Right ventricle myocardium inferior (tissue), 1 donor: ENCODE results near the gene ZBP1. TPM values are rescaled to one million over a fixed set of nuclear protein-coding genes. Genes with fewer than 3 reads are reported as not detected.

Experiments used
- ATAC-seq: fragments of 200-7000 bp; cut with Tn5 transposase; one replicate; pipeline ENCODE4 v1.9.1; 2020; ENCODE audit warnings: mild to moderate bottlenecking, moderate library complexity
- DNase-seq: peaks from one replicate; pipeline ENCODE4 v3.0.0; 2021; ENCODE audit errors: missing footprints
- intact Hi-C: fragments of 100-400 bp; cut with DNase I; formaldehyde crosslinking; loops from one replicate; pipeline ENCODE4 v1.11.0; 2022
- long read RNA-seq: library from polyadenylated mRNA; unstranded; transcript quantifications from one replicate; pipeline ENCODE4 v2.0.0, GENCODE V29; 2021
- total RNA-seq: library from RNA; stranded (reverse); fragmentation: NEBNext Ultra II Directional; extraction: Animal tissue kit (Norgen Biotek cat#: 25700); gene quantifications from one replicate; pipeline ENCODE4 v1.2.1, GENCODE V29; 2021
- donor health status: DM: no; HTN: yes; CAD: no; lungs with severe emphysema.

Gene ZBP1, protein sequence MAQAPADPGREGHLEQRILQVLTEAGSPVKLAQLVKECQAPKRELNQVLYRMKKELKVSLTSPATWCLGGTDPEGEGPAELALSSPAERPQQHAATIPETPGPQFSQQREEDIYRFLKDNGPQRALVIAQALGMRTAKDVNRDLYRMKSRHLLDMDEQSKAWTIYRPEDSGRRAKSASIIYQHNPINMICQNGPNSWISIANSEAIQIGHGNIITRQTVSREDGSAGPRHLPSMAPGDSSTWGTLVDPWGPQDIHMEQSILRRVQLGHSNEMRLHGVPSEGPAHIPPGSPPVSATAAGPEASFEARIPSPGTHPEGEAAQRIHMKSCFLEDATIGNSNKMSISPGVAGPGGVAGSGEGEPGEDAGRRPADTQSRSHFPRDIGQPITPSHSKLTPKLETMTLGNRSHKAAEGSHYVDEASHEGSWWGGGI
- 0.22 TPM for total RNA-seq
- long read RNA-seq, result 0 reads

DNA sequence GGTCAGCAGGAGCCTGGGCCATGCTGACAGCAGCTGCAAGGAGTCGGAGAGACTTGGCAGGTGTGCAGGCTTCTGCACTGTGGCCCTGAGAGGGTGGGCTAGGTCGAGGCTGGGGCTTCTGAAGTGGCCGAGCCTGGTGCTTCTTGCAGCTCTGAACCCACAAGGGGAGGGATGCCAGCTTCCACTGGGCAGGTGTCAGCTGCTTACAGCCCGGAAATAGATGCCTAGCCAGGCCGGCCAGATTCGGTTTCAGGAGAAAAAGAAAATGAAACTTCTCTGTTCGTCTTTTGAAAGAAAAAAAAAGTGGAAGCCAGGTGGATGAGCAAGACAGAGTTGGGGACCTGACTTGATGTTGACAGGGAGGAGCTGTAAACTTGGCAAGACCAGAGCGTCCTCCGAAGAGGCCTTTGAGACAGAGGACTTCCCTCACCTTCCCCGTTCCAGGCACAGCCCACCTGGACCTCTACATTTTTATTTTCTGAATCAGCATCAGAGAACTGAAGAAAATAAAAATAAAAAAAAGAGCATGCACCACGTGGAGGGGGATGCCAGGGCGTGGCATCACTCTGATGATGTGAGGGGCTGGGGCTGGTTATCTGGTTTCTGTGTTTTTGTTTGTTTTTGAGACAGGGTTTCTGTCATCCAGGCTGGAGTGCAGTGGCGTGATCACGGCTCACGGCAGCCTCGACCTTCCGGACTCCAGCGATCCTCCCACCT, at the start of gene ZBP1:
TSS of gene ZBP1 (minus strand) at position 153 of the 717 bp plus-strand sequence. CDS start at position 22, 131 bp downstream.
- no peak for DNase-seq
- intact Hi-C loops, result no loop called here

DNA sequence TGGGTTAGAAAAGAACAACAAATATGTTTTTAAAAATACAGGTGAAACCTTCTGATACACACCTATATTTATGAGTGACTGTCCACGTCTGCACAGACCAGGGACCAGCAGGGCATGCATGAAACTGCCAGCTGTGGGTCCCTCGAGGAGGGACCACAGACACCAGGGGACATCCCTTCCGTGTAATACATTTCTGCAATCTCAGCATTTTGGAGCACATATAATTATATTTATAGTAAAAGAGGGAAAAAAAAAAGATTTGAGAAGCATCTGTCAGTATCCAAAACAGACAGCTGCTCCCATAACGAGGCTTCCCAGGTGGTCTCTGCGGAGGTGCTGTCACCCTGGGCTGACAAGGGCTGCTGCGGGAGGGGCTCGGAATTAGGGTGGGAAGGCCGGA, 49.4 kb upstream of the ZBP1 start:
- DNase-seq, result no peak
- intact Hi-C loops, result loop anchor here (5.0 kb wide), 1 partner anchor 38 kb away; no protein-coding TSS in a partner anchor
- ATAC-seq, result no peak

More for the DNA sequence above, at the start of gene ZBP1:
- no peak for ATAC-seq

- peak; percentile 46 for DNase-seq
- intact Hi-C loops, result no loop called here
- no peak for ATAC-seq
These were observed 47.9 kb upstream of the ZBP1 start for GRCh38 chr20:57667924-57668782.

GRCh38 chr20:57667388-57667787, 47.2 kb upstream of the ZBP1 start:
- peak; percentile 22 for DNase-seq
- no peak for ATAC-seq

GRCh38 chr20:57666834-57667157, 46.6 kb upstream of the ZBP1 start:
- DNase-seq (peak; percentile 42), ATAC-seq (no peak)
- intact Hi-C loops, result no loop called here

More at GRCh38 chr20:57667388-57667787, 47.2 kb upstream of the ZBP1 start:
- intact Hi-C loops, result no loop called here

- ATAC-seq (no peak), DNase-seq (peak; percentile 33)
- intact Hi-C loops, result no loop called here
These were observed 46.0 kb upstream of the ZBP1 start for GRCh38 chr20:57666106-57666833.

GRCh38 chr20:57665589-57665971, 45.4 kb upstream of the ZBP1 start:
- DNase-seq (peak; percentile 2), ATAC-seq (no peak)
- intact Hi-C loops, result no loop called here

- DNase-seq (peak; percentile 4), ATAC-seq (no peak)
- intact Hi-C loops, result no loop called here
These were observed 44.8 kb upstream of the ZBP1 start for GRCh38 chr20:57664924-57665588.

GRCh38 chr20:57664476-57664875, 44.2 kb upstream of the ZBP1 start:
- intact Hi-C loops, result no loop called here
- peak; percentile 52 for DNase-seq
- no peak for ATAC-seq

DNA sequence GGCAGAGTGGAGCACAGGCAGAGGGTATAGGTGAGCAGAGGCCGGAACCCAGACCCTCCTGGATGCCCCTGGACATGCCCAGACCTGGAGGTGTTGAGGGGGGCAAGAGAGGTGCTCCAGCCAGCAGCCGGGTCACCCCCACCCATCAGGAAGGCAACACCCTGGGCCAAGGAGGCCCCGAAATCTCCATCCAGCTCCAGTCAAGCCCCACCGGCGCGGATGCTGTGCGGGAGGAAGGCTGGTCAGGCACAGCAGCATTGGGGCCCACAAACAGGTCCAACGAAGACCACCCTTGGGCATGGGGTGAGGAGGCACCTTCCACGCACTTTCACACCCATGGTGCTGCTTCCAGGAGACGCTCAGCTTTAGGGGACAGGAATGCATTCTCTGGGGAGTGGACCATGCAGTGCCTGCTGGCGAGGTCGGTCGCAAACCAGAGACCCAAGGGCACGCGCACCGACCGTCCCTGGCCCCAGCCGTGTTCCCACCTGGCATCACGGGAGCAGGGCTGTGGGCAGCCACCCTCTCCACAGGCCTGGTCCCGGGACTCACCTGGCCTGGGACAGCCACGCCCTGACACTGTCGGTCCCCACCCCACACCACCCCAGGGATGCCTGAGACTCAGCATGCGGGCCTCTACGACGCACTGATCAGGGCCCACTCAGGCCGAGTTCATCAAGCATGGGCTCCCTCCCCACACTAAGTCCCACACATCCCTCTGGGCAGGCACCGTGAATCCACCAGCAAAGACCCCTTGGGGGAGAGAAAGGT, 43.6 kb upstream of the ZBP1 start:
- DNase-seq (peak; percentile 17), ATAC-seq (no peak)
- intact Hi-C loops, result no loop called here

DNA sequence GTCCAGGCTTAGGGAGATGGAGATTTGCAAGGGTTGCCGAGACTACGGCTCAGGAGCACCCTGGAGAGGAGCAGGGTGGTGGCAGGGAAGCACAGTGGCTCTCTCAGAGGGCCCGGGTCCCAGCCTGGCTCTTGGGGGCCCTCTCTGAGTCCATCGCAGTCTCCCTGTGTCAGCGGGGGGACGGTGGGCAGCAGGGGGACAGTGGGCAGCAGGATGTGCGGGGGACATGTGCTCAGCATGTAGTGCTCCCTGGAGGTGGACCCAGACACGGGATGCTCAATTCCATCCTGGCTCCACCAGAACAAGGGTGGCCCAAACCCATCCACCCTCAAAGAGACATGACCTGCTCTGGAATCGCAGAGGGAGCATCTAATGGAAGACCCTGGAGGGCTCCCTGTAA, 43.0 kb upstream of the ZBP1 start:
- ATAC-seq (no peak), DNase-seq (peak; percentile 46)
- intact Hi-C loops, result no loop called here

DNA sequence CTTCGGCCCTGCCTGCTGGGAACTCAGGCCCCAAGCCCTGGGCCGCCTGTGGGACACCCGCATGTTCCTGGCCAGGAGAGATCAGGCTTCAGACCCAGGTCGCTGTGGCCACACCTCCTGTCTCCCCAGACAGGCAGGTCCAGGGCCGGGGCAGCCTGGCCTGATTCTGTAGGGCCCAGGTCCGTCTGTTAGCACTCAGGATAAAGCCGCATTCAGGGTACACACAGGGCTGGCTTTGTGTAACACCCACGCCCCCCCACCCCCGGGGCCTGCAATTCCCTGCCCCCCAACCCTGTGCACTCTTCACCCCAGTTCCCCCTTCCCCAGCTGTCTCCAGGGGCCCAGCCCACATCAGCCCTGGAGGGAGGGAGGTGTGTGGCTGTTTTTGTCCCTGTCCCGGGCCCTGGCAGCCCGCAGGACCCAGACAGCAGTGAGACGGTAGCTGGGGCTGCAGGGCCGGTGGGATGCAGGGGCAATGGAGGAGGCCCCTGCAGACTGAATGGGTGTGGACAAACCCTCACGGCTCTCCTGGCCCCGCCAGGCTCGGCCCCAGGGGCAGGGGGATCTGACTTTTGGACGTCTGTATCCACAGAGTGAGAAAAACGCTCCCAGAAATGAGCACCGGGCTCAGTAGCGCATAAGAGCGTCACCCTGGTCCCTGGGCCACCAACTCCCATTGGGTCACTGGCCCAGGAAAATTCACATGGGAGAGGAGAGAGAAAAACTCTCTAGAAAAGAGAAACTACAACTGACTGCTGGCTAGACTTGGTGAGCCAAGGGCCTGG, 42.4 kb upstream of the ZBP1 start:
- intact Hi-C loops, result no loop called here
- ATAC-seq, result no peak
- peak; percentile 61 for DNase-seq

GRCh38 chr20:57661746-57662455, 41.7 kb upstream of the ZBP1 start:
- ATAC-seq, result no peak
- intact Hi-C loops, result no loop called here
- peak; percentile 7 for DNase-seq

- peak; percentile 40 for DNase-seq
- intact Hi-C loops, result no loop called here
- no peak for ATAC-seq
These were observed 40.9 kb upstream of the ZBP1 start for GRCh38 chr20:57660922-57661745.
